Liver (tissue), 9 donors: ENCODE measurements around the gene CCRL2. TPM values are rescaled to one million over a fixed set of nuclear protein-coding genes. Genes with fewer than 3 reads are reported as not detected.

Experiments used
- DNase-seq: peaks from one replicate; pipeline ENCODE4 v3.0.0-alpha.2; 2017; ENCODE audit warnings: low spot score
- H3K27ac ChIP-seq, 2 donors: one replicate each; pipeline ENCODE4 v1.7.0; 2013; ENCODE audit warnings: inconsistent platforms in 2 of 2, low read length in 2 of 2, control low read depth in 1 of 2, low read depth in 1 of 2, mild to moderate bottlenecking in 1 of 2
- H3K27me3 ChIP-seq, 4 donors: one replicate each; pipeline versions ENCODE4 v1.6.1 to v1.7.0; 2013; ENCODE audit warnings: low read length in 3 of 4, inconsistent platforms in 1 of 4, mild to moderate bottlenecking in 1 of 4, moderate library complexity in 1 of 4; ENCODE audit not compliant: control insufficient read depth in 4 of 4, insufficient read depth in 4 of 4
- H3K36me3 ChIP-seq, 4 donors: one replicate each; pipeline versions ENCODE4 v1.6.1 to v1.7.0; 2013; ENCODE audit warnings: low read length in 3 of 4, mild to moderate bottlenecking in 3 of 4, low read depth in 1 of 4, moderate library complexity in 1 of 4; ENCODE audit not compliant: control insufficient read depth in 4 of 4, insufficient read depth in 3 of 4
- H3K4me1 ChIP-seq, 4 donors: one replicate each; pipeline versions ENCODE4 v1.6.1 to v1.7.0; 2013; ENCODE audit warnings: low read length in 3 of 4, mild to moderate bottlenecking in 3 of 4, moderate library complexity in 1 of 4; ENCODE audit not compliant: control insufficient read depth in 4 of 4, insufficient read depth in 4 of 4
- H3K4me3 ChIP-seq, 3 donors: one replicate each; pipeline versions ENCODE4 v1.6.1 to v1.7.0; 2013; ENCODE audit warnings: low read length in 3 of 3, control low read depth in 1 of 3, low read depth in 1 of 3, mild to moderate bottlenecking in 1 of 3
- H3K9ac ChIP-seq, 2 donors: one replicate each; pipeline ENCODE4 v1.7.0; 2013; ENCODE audit warnings: low read length in 2 of 2, mild to moderate bottlenecking in 2 of 2, moderate library complexity in 2 of 2, control low read depth in 1 of 2, low read depth in 1 of 2
- H3K9me3 ChIP-seq, 4 donors: one replicate each; pipeline versions ENCODE4 v1.6.1 to v1.7.0; 2013; ENCODE audit warnings: low read length in 3 of 4; ENCODE audit not compliant: control insufficient read depth in 4 of 4
- EGR1 ChIP-seq, 2 donors: IDR thresholded peaks; 2 replicates each; pipeline ENCODE4 v1.6.1; 2016 to 2018; ENCODE audit warnings: antibody characterized with exemption in 2 of 2, low read depth in 2 of 2
- FOXA2 ChIP-seq: IDR thresholded peaks from 2 replicates; pipeline ENCODE4 v1.6.1; 2016; ENCODE audit warnings: antibody characterized with exemption
- GABPA ChIP-seq, 2 donors: IDR thresholded peaks in 1 of 2; conservative IDR thresholded peaks in 1 of 2; 2 replicates each; pipeline ENCODE4 v1.6.1; 2016; ENCODE audit warnings: antibody characterized with exemption in 2 of 2, mild to moderate bottlenecking in 1 of 2, moderate library complexity in 1 of 2
- HNF4A ChIP-seq, 2 donors: conservative IDR thresholded peaks; 2 replicates each; pipeline ENCODE4 v1.6.1; 2016; ENCODE audit warnings: antibody characterized with exemption in 2 of 2, mild to moderate bottlenecking in 2 of 2
- HNF4G ChIP-seq: IDR thresholded peaks from 2 replicates; pipeline ENCODE4 v1.6.1; 2016; ENCODE audit warnings: antibody characterized with exemption
- JUND ChIP-seq, 2 donors: IDR thresholded peaks; 2 replicates each; pipeline ENCODE4 v1.6.1; 2016; ENCODE audit warnings: antibody characterized with exemption in 2 of 2
- MAX ChIP-seq: IDR thresholded peaks from 2 replicates; pipeline ENCODE4 v1.6.1; 2016; ENCODE audit warnings: antibody characterized with exemption
- NR2F2 ChIP-seq: IDR thresholded peaks from 2 replicates; pipeline ENCODE4 v1.6.1; 2016; ENCODE audit warnings: antibody characterized with exemption
- RAD21 ChIP-seq, 2 donors: IDR thresholded peaks; 2 replicates each; pipeline ENCODE4 v1.6.1; 2016; ENCODE audit warnings: antibody characterized with exemption in 2 of 2, mild to moderate bottlenecking in 2 of 2
- REST ChIP-seq: IDR thresholded peaks from 2 replicates; pipeline ENCODE4 v1.6.1; 2016; ENCODE audit warnings: antibody characterized with exemption, mild to moderate bottlenecking
- RXRA ChIP-seq, 2 donors: IDR thresholded peaks; 2 replicates each; pipeline ENCODE4 v1.6.1; 2017 to 2018; ENCODE audit warnings: antibody characterized with exemption in 2 of 2, mild to moderate bottlenecking in 1 of 2
- SP1 ChIP-seq: IDR thresholded peaks from 2 replicates; pipeline ENCODE4 v1.6.1; 2018; ENCODE audit warnings: antibody characterized with exemption, mild to moderate bottlenecking
- YY1 ChIP-seq: IDR thresholded peaks from 2 replicates; pipeline ENCODE4 v1.6.1; 2016; ENCODE audit warnings: antibody characterized with exemption, mild to moderate bottlenecking
- WGBS: extraction: QIAGEN DNeasy Blood & Tissue Kit; methylation state at CpG from one replicate; pipeline ENCODE4 v1.1.7; 2013; 5-methylcytosine and 5-hydroxymethylcytosine counted together
- polyA plus RNA-seq, 2 donors: library from polyadenylated mRNA; stranded (reverse) in 1 of 2; unstranded in 1 of 2; fragments of 200-250 nt in 1 of 2; fragments of >200 nt in 1 of 2; fragmentation: Nextera tagmentation in 1 of 2; extraction: Ambion mirVana in 1 of 2; gene quantifications; one replicate each; pipeline versions ENCODE4 v1.2.1 to v1.2.3, GENCODE V29; 2013 to 2015
- total RNA-seq, 2 donors: library from RNA; depleted of rRNA; stranded (reverse); fragments of >200 nt; gene quantifications; one replicate each; pipeline ENCODE4 v1.2.3, GENCODE V29; 2014
- TF ChIP-seq, protein P1 (sequence below): fragments of 150-350 bp; IDR thresholded peaks from 2 replicates; pipeline ENCODE4 v1.5.1; 2017; ENCODE audit warnings: improper control_type of control experiment, low read depth, low read length; ENCODE audit not compliant: missing input control
- TF ChIP-seq, protein P2 (sequence below): IDR thresholded peaks from 2 replicates; pipeline ENCODE4 v1.6.1; 2016; ENCODE audit warnings: antibody characterized with exemption
- donor health status: healthy.
- donor health status: healthy.
- donor health status: healthy.
- donor health status: healthy.
- donor health status: healthy.

CCRL2 gene
- total and polyA plus RNA-seq, 4 donors = 0.51 to 9.0 (median 0.81) TPM

- DNase-seq = no peak
- 51% methylated on average over 5 of the region's 5 CpGs for WGBS
- H3K27ac ChIP-seq = no peak overlapping the region
- TF ChIP-seq HNF4A (conservative IDR thresholded peaks at IDR 0.05) = peak in 1 of 2 donors; percentile 7
- no peak for TF ChIP-seq EGR1 (IDR thresholded peaks at IDR 0.05; ENCODE audit: low read depth in 2 of 2)
- no peaks in the 10 kb centered on the region for H3K36me3 ChIP-seq
- no peak overlapping the region for H3K4me3 ChIP-seq
- H3K27me3 ChIP-seq = no peaks in the 10 kb centered on the region
- no peaks in the 10 kb centered on the region for H3K4me1 ChIP-seq
- H3K9ac ChIP-seq = no peak overlapping the region
- H3K9me3 ChIP-seq = no peaks in the 10 kb centered on the region
These were observed 39.2 kb upstream of the CCRL2 start for GRCh38 chr3:46367811-46368210.

DNA sequence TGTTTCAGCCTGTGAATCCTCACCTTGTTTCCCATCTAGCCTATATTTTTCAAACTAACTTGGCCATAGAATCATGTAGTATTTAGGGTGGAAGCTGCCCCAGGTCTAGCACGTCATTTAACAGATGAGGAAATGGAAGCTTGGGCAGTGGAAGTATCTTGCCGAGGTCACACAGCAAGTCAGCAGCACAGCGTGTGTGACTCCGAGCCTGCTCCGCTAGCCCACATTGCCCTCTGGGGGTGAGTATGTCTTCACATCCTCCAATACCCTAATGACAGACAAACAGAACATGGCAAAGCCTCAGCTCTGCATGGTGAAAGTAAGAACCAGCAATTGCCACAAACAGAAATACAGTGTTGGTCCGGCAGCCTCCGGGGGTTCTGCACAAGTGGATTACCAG is 38.5 kb upstream of the CCRL2 start:
- DNase-seq = peak; percentile 40
- Histone ChIP-seq H3K9ac (no peak overlapping the region), H3K36me3 (no peaks in the 10 kb centered on the region), H3K4me3 (no peak overlapping the region), H3K4me1 (peaks cover 0 to 2% (median 0%) of the 10 kb centered on the region in 4 donors), H3K27me3 (peaks cover 0 to 1% (median 0%) of the 10 kb centered on the region in 4 donors), H3K27ac (no peak overlapping the region), H3K9me3 (no peaks in the 10 kb centered on the region)
- 52% methylated on average over 7 of the region's 7 CpGs for WGBS
- TF ChIP-seq RAD21 (IDR thresholded peaks at IDR 0.05) = peak; percentile 62 to 74
- TF ChIP-seq YY1 = no peak
- TF ChIP-seq, protein P1, sequence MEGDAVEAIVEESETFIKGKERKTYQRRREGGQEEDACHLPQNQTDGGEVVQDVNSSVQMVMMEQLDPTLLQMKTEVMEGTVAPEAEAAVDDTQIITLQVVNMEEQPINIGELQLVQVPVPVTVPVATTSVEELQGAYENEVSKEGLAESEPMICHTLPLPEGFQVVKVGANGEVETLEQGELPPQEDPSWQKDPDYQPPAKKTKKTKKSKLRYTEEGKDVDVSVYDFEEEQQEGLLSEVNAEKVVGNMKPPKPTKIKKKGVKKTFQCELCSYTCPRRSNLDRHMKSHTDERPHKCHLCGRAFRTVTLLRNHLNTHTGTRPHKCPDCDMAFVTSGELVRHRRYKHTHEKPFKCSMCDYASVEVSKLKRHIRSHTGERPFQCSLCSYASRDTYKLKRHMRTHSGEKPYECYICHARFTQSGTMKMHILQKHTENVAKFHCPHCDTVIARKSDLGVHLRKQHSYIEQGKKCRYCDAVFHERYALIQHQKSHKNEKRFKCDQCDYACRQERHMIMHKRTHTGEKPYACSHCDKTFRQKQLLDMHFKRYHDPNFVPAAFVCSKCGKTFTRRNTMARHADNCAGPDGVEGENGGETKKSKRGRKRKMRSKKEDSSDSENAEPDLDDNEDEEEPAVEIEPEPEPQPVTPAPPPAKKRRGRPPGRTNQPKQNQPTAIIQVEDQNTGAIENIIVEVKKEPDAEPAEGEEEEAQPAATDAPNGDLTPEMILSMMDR = peak; percentile 22
- TF ChIP-seq FOXA2 = no peak
- TF ChIP-seq GABPA (IDR thresholded peaks at IDR 0.05 in 1 of 2, conservative IDR thresholded peaks at IDR 0.05 in 1 of 2) = no peak

DNA sequence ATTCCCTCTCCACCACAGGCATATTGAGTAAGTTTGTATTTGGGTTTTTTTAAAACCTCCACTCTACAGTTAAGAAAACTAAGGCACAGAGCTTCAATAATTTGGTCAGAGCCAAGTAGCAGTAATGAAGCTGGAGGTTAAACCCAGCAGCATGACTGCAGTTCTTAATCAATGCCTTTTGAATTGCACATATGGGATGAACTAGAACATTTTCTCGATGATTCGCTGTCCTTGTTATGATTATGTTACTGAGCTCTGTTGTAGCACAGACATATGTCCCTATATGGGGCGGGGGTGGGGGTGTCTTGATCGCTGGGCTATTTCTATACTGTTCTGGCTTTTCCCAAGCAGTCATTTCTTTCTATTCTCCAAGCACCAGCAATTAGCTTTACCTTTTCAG is 37.9 kb upstream of the CCRL2 start:
- WGBS = 87% methylated on average over 4 of the region's 4 CpGs
- H3K9ac ChIP-seq = no peak overlapping the region
- no peak for DNase-seq
- TF ChIP-seq GABPA (IDR thresholded peaks at IDR 0.05 in 1 of 2, conservative IDR thresholded peaks at IDR 0.05 in 1 of 2) (no peak), SP1 (no peak), EGR1 (IDR thresholded peaks at IDR 0.05; ENCODE audit: low read depth in 2 of 2) (no peak), YY1 (no peak), HNF4G (no peak), NR2F2 (no peak), REST (no peak), FOXA2 (no peak), RXRA (IDR thresholded peaks at IDR 0.05) (no peak), RAD21 (IDR thresholded peaks at IDR 0.05) (no peak), JUND (IDR thresholded peaks at IDR 0.05) (no peak), MAX (no peak)
- TF ChIP-seq, protein P2, sequence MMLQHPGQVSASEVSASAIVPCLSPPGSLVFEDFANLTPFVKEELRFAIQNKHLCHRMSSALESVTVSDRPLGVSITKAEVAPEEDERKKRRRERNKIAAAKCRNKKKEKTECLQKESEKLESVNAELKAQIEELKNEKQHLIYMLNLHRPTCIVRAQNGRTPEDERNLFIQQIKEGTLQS = no peak
- H3K36me3 ChIP-seq = no peaks in the 10 kb centered on the region
- H3K9me3 ChIP-seq = no peaks in the 10 kb centered on the region
- H3K4me3 ChIP-seq = no peak overlapping the region
- H3K27me3 ChIP-seq = peaks cover 0 to 2% (median 0%) of the 10 kb centered on the region in 4 donors
- no peak overlapping the region for H3K27ac ChIP-seq
- H3K4me1 ChIP-seq = peaks cover 0 to 2% (median 0%) of the 10 kb centered on the region in 4 donors
